WTC11 (cell line): ENCODE results near the gene ITGAE.

Experiments
- AR ChIP-seq: fragments of 250-450 bp; sonication (Bioruptor Pico); IDR thresholded peaks from 2 replicates; pipeline ENCODE4 v1.9.0; 2021; ENCODE audit warnings: mild to moderate bottlenecking
- CTCF ChIP-seq: fragments of 200-600 bp; IDR thresholded peaks from 2 replicates; pipeline ENCODE4 v1.8.0; 2022; ENCODE audit warnings: antibody characterized with exemption
- GTF2I ChIP-seq: fragments of 250-450 bp; sonication (Bioruptor Pico); conservative IDR thresholded peaks from 2 replicates; pipeline ENCODE4 v1.4.0; 2021; ENCODE audit warnings: mild to moderate bottlenecking
- NR1H2 ChIP-seq: sonication (generic); formaldehyde crosslinking; IDR thresholded peaks from 2 replicates; pipeline ENCODE4 v1.9.0; 2021; ENCODE audit warnings: mild to moderate bottlenecking, moderate library complexity, missing genetic modification reagents
- SMAD4 ChIP-seq: sonication (generic); formaldehyde crosslinking; IDR thresholded peaks from 2 replicates; pipeline ENCODE4 v1.8.0; 2022; ENCODE audit warnings: mild to moderate bottlenecking, missing genetic modification reagents
- SOX15 ChIP-seq: fragments of 250-450 bp; sonication (Bioruptor Pico); IDR thresholded peaks from 2 replicates; pipeline ENCODE4 v1.9.0; 2021; ENCODE audit warnings: mild to moderate bottlenecking
- TCF7 ChIP-seq: sonication (generic); formaldehyde crosslinking; IDR thresholded peaks from 2 replicates; pipeline ENCODE4 v1.8.0; 2022; ENCODE audit warnings: mild to moderate bottlenecking, low read depth, missing genetic modification reagents, moderate library complexity
- ZNF138 ChIP-seq: sonication (generic); formaldehyde crosslinking; conservative IDR thresholded peaks from 2 replicates; pipeline ENCODE4 v1.8.1; 2022; ENCODE audit warnings: mild to moderate bottlenecking, moderate library complexity, missing genetic modification reagents
- ZNF219 ChIP-seq: sonication (generic); formaldehyde crosslinking; IDR thresholded peaks from 2 replicates; pipeline ENCODE4 v1.8.0; 2023; ENCODE audit warnings: missing genetic modification reagents, mild to moderate bottlenecking, borderline replicate concordance
- ZNF423 ChIP-seq: fragments of 250-450 bp; sonication (Bioruptor Pico); IDR thresholded peaks from 2 replicates; pipeline ENCODE4 v2.1.2; 2022; ENCODE audit warnings: mild to moderate bottlenecking, moderate library complexity
- TF ChIP-seq, protein P1 (sequence below): sonication (generic); formaldehyde crosslinking; IDR thresholded peaks from 2 replicates; pipeline ENCODE4 v1.8.1; 2023; ENCODE audit warnings: mild to moderate bottlenecking, missing genetic modification reagents

GRCh38 chr17:3693141-3693540 lies 107.8 kb downstream of the ITGAE start:
- no peak for TF ChIP-seq GTF2I (CRISPR knock-in tag)
- TF ChIP-seq ZNF138 (CRISPR knock-in tag) = no peak
- TF ChIP-seq NR1H2 (CRISPR knock-in tag) = no peak
- TF ChIP-seq ZNF423 (CRISPR knock-in tag) = no peak
- TF ChIP-seq CTCF = no peak
- TF ChIP-seq ZNF219 (CRISPR knock-in tag) = no peak
- TF ChIP-seq, protein P1, sequence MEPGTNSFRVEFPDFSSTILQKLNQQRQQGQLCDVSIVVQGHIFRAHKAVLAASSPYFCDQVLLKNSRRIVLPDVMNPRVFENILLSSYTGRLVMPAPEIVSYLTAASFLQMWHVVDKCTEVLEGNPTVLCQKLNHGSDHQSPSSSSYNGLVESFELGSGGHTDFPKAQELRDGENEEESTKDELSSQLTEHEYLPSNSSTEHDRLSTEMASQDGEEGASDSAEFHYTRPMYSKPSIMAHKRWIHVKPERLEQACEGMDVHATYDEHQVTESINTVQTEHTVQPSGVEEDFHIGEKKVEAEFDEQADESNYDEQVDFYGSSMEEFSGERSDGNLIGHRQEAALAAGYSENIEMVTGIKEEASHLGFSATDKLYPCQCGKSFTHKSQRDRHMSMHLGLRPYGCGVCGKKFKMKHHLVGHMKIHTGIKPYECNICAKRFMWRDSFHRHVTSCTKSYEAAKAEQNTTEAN = no peak
- no peak for TF ChIP-seq AR (CRISPR knock-in tag)
- no peak for TF ChIP-seq TCF7
- TF ChIP-seq SOX15 = no peak
- TF ChIP-seq SMAD4 = no peak
